HG03095 (cell line): ENCODE results near the gene ANKRD36B.
"Not testable (repeated sequence)": the region's sequence is repeated elsewhere in the genome, so short reads cannot be mapped to it uniquely, and the experiment has no call there.

Experiments used
- ATAC-seq: cut with Tn5 transposase; IDR thresholded peaks from one replicate; pipeline ENCODE4 v1.9.1; 2021; ENCODE audit warnings: moderate library complexity; ENCODE audit not compliant: unreplicated experiment

The ANKRD36B gene

GRCh38 chr2:97550498-97550897 is 39.2 kb downstream of the ANKRD36B start:
- ATAC-seq: not testable (repeated sequence)

- not testable (repeated sequence) for ATAC-seq
Measured at GRCh38 chr2:97549058-97549457, 40.6 kb downstream of the ANKRD36B start.

GRCh38 chr2:97548536-97548935 is 41.1 kb downstream of the ANKRD36B start:
- not testable (repeated sequence) for ATAC-seq

- no peak for ATAC-seq
Measured at GRCh38 chr2:97546711-97547110, 43.0 kb downstream of the ANKRD36B start.

GRCh38 chr2:97544911-97545310 is 44.8 kb downstream of the ANKRD36B start:
- ATAC-seq: not testable (repeated sequence)

GRCh38 chr2:97525904-97526303 is 63.8 kb downstream of the ANKRD36B start:
- not testable (repeated sequence) for ATAC-seq

GRCh38 chr2:97523816-97524215 is 65.9 kb downstream of the ANKRD36B start:
- ATAC-seq: not testable (repeated sequence)

- not testable (repeated sequence) for ATAC-seq
Measured at GRCh38 chr2:97522916-97523555, 66.6 kb downstream of the ANKRD36B start.

GRCh38 chr2:97495651-97496050 is 94.0 kb downstream of the ANKRD36B start:
- not testable (repeated sequence) for ATAC-seq

GRCh38 chr2:97490141-97490540 is 99.5 kb downstream of the ANKRD36B start:
- not testable (repeated sequence) for ATAC-seq
